Muscle layer of duodenum (tissue), 2 donors: ENCODE data around the gene PTPRT.

Experiments
- H3K27ac ChIP-seq: one replicate; pipeline ENCODE4 v1.7.0; 2013; ENCODE audit warnings: mild to moderate bottlenecking, low read length
- H3K27me3 ChIP-seq: one replicate; pipeline ENCODE4 v1.7.0; 2013; ENCODE audit warnings: low read depth, mild to moderate bottlenecking, control low read depth, low read length
- H3K36me3 ChIP-seq, 2 donors: one replicate each; pipeline ENCODE4 v1.7.0; 2013; ENCODE audit warnings: low read length in 2 of 2, control low read depth in 1 of 2, mild to moderate bottlenecking in 1 of 2; ENCODE audit not compliant: insufficient read depth in 2 of 2, control insufficient read depth in 1 of 2
- H3K4me1 ChIP-seq, 2 donors: one replicate each; pipeline ENCODE4 v1.7.0; 2013; ENCODE audit warnings: low read length in 2 of 2, mild to moderate bottlenecking in 2 of 2, control low read depth in 1 of 2, moderate library complexity in 1 of 2; ENCODE audit not compliant: insufficient read depth in 2 of 2, control insufficient read depth in 1 of 2
- H3K4me3 ChIP-seq, 2 donors: one replicate each; pipeline ENCODE4 v1.7.0; 2013; ENCODE audit warnings: low read length in 2 of 2, low read depth in 1 of 2, mild to moderate bottlenecking in 1 of 2
- H3K9me3 ChIP-seq, 2 donors: one replicate each; pipeline ENCODE4 v1.7.0; 2013; ENCODE audit warnings: low read length in 2 of 2, control low read depth in 1 of 2, mild to moderate bottlenecking in 1 of 2; ENCODE audit not compliant: control insufficient read depth in 1 of 2
- donor health status: healthy.

PTPRT gene

DNA sequence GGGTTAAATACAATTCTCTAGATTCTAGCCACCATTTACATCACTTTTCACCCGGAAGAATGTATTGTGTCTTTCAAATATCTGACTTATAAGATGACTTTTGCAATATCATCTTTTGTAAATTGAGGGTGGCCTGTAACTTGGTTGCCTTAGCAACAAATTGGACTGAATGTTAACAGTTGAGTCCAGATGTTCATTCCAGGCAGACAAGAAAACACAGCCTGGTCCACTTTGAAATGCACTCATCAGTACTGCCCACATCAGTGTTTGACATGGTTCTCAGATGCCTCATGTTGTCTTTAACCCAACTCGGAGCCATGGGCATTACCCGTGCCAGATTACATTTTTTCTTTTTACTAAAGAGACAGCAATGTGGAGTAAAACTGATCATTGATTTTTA, 789.9 kb downstream of the PTPRT start:
- no peaks in the 10 kb centered on the region for H3K9me3 ChIP-seq
- H3K4me1 ChIP-seq = no peaks in the 10 kb centered on the region
- no peaks in the 10 kb centered on the region for H3K27me3 ChIP-seq
- H3K36me3 ChIP-seq = no peaks in the 10 kb centered on the region
- no peak overlapping the region for H3K4me3 ChIP-seq
- H3K27ac ChIP-seq = no peak overlapping the region

GRCh38 chr20:42392442-42392841, 797.3 kb downstream of the PTPRT start:
- Histone ChIP-seq H3K9me3 (peaks cover 0 to 4% of the 10 kb centered on the region in 2 donors), H3K27me3 (no peaks in the 10 kb centered on the region), H3K4me1 (no peaks in the 10 kb centered on the region), H3K4me3 (no peak overlapping the region), H3K36me3 (no peaks in the 10 kb centered on the region), H3K27ac (no peak overlapping the region)

DNA sequence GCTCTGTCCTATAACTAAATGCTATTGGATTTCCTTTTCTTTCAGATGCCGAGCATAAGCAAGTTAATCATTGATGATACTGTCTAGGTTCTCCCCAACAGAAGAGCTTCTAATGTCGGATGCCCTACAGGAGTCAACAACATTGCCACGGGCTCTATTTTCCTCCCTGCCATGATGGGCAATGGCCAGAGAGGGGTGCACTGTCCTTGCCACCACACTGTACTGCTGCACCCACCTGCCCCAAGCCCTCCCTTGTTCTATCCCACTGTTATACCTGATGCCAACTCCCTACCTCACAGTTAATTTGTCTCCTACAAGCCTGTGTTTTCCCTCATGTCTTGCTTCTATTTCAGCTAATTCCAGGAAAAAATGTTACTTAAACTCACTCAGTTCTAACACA, 797.9 kb downstream of the PTPRT start:
- Histone ChIP-seq H3K4me3 (no peak overlapping the region), H3K27ac (no peak overlapping the region), H3K36me3 (no peaks in the 10 kb centered on the region), H3K27me3 (no peaks in the 10 kb centered on the region), H3K9me3 (peaks cover 0 to 4% of the 10 kb centered on the region in 2 donors), H3K4me1 (no peaks in the 10 kb centered on the region)

DNA sequence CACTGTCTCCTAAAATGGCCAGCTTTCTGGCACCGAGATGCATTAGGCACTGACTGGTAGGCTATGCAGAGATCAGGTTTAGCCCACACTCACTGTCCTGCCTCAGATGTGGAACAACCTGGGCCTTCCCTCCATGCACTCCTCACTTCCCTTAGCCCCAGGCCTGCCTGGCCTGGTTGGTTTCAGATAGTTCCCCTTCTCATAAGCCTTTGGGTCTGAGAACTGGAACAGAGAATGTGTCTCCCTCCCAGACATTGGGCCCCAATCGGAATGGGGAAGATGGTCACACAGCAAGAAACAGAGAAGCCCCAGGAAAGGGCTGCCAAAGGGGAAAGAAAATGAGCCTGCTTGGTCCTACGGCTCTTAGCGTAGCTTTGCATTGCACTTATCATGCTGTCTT, 809.4 kb downstream of the PTPRT start:
- Histone ChIP-seq H3K4me1 (no peaks in the 10 kb centered on the region), H3K9me3 (no peaks in the 10 kb centered on the region), H3K4me3 (no peak overlapping the region), H3K36me3 (no peaks in the 10 kb centered on the region), H3K27me3 (no peaks in the 10 kb centered on the region), H3K27ac (no peak overlapping the region)

- H3K9me3 ChIP-seq = no peaks in the 10 kb centered on the region
- no peak overlapping the region for H3K27ac ChIP-seq
- no peak overlapping the region for H3K4me3 ChIP-seq
- no peaks in the 10 kb centered on the region for H3K27me3 ChIP-seq
- H3K36me3 ChIP-seq = no peaks in the 10 kb centered on the region
- no peaks in the 10 kb centered on the region for H3K4me1 ChIP-seq
These were observed 810.3 kb downstream of the PTPRT start for GRCh38 chr20:42379385-42379784.

- Histone ChIP-seq H3K27me3 (no peaks in the 10 kb centered on the region), H3K27ac (no peak overlapping the region), H3K4me1 (no peaks in the 10 kb centered on the region), H3K36me3 (no peaks in the 10 kb centered on the region), H3K9me3 (no peaks in the 10 kb centered on the region), H3K4me3 (no peak overlapping the region)
These were observed 810.9 kb downstream of the PTPRT start for GRCh38 chr20:42378826-42379225.

DNA sequence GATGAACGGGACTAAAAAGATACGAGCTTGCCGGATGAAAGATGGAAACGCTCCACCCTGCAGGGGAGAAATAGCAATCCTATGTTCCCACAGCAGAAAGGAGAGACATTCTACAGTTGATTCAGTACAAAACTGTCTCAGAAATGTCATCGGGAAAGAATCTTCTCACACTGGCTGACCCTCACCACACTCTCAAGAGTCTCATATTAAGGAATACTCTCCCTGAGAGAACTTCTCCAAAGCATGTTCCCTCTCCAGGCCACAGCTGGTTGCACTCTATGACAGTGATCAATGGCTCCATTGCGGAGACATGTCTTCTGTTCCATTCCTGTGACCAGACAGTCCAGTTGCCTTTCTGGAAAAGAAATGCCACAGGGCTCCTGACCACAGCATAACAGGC, 813.6 kb downstream of the PTPRT start:
- Histone ChIP-seq H3K36me3 (no peaks in the 10 kb centered on the region), H3K4me3 (no peak overlapping the region), H3K4me1 (no peaks in the 10 kb centered on the region), H3K27me3 (no peaks in the 10 kb centered on the region), H3K9me3 (no peaks in the 10 kb centered on the region), H3K27ac (no peak overlapping the region)

DNA sequence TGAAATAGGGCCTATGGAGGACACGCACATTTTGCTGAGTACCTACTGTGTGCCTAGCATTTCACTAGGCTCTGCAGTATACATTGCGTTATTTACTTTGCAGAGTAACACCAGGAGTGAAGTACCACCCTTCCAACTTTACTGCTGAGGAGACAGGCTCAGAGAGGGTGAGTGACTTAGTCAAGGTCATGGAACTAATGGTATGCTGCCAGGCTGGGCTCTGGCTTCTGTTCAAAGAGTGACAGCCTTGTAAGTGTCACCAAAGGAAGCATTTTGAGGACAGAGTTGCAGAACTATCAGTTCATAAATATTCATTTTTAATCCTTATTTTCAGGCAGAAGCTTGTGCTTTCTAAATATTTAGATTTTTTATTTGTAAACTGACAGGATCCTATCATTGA, 816.7 kb downstream of the PTPRT start:
- H3K36me3 ChIP-seq = no peaks in the 10 kb centered on the region
- no peak overlapping the region for H3K4me3 ChIP-seq
- H3K27me3 ChIP-seq = no peaks in the 10 kb centered on the region
- H3K9me3 ChIP-seq = no peaks in the 10 kb centered on the region
- H3K4me1 ChIP-seq = no peaks in the 10 kb centered on the region
- H3K27ac ChIP-seq = no peak overlapping the region

DNA sequence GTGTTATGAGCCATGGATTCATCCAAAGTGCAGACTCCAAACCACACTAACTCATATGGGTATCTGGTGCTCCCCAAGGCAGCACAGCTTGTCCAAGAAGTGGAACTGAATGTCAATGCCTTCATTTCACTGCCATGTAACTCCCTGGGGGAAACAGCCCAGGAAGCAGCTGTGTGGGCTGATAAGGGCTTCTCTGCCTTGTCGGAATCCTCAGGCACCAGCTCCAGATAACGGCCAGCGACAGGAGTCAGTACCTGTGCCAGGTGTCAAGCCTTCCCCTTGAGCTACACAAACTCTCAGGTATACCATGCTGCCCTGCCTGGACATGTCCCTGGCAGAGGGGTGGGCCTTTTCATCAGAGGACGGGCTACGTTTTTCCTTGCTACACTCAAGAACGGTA, 819.6 kb downstream of the PTPRT start:
- Histone ChIP-seq H3K4me1 (no peaks in the 10 kb centered on the region), H3K27me3 (no peaks in the 10 kb centered on the region), H3K4me3 (no peak overlapping the region), H3K27ac (no peak overlapping the region), H3K9me3 (no peaks in the 10 kb centered on the region), H3K36me3 (no peaks in the 10 kb centered on the region)

DNA sequence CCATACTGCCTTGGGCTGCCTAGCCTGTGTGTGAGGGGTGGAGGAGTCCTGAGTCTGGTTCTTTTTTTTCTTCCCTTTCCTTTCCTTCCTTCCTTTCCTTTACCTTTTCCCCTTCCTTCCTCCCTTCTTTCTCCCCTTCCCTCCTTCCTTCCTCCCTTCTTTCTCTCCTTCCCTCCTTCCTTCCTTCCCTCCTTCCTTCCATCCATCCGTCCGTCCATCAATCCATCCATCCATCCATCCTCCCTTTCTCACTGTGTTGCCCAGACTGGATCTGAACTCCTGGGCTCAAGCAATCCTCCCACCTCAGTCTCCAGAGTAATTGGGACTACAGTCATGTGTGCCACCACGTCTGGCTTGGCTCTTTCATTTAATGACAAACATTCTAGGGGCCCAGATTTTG, 820.8 kb downstream of the PTPRT start:
- H3K9me3 ChIP-seq = no peaks in the 10 kb centered on the region
- no peaks in the 10 kb centered on the region for H3K4me1 ChIP-seq
- no peak overlapping the region for H3K4me3 ChIP-seq
- no peak overlapping the region for H3K27ac ChIP-seq
- H3K36me3 ChIP-seq = no peaks in the 10 kb centered on the region
- H3K27me3 ChIP-seq = no peaks in the 10 kb centered on the region

DNA sequence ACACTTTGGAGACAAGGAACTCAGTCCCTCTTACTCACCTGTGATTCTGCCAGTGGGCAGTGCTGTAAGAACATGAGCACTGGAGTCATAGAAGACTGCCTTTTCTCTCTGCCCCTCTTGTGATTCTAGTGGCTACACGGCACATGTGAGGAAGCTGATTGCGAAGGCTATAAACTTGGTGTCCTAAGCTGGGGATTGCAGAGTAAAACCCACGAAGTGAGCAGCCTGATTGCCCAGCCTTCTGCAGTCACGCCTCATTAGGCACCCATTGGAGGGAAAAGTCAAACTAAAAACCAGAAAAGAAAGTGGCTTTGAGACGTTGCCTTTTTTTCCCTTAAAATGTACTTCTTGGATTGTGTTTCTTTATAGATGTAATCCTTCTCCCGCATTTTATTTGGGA, 823.1 kb downstream of the PTPRT start:
- Histone ChIP-seq H3K4me1 (no peaks in the 10 kb centered on the region), H3K27ac (no peak overlapping the region), H3K27me3 (no peaks in the 10 kb centered on the region), H3K9me3 (no peaks in the 10 kb centered on the region), H3K4me3 (no peak overlapping the region), H3K36me3 (no peaks in the 10 kb centered on the region)

DNA sequence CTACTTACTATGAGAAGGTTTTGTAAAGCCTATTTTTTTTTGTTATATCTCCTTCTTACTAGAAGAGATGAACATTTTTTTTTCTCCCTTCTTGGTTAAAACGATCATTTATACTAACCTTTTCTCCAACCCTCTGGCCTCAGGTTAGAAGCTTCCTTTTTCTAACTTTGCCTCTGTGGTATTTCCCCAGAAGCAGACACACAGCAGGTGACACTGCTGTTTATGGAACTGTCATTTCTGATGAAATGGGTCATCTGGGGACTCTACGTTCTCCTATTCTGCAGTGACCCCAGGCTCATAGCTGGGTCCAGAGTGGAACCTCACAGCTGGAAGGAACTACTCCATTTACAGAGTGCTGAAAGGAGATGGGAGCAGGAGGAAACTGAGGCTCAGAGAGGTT, 825.3 kb downstream of the PTPRT start:
- H3K36me3 ChIP-seq = no peaks in the 10 kb centered on the region
- H3K4me1 ChIP-seq = no peaks in the 10 kb centered on the region
- H3K27ac ChIP-seq = no peak overlapping the region
- no peaks in the 10 kb centered on the region for H3K27me3 ChIP-seq
- H3K9me3 ChIP-seq = no peaks in the 10 kb centered on the region
- no peak overlapping the region for H3K4me3 ChIP-seq
